ENCODE measurements around the gene GPS1. TPM values are rescaled to one million over a fixed set of nuclear protein-coding genes. Genes with fewer than 3 reads are reported as not detected.
A peak's percentile ranks its signal among the peaks of the same experiment; 100 is the strongest.

The GPS1 gene
- total RNA-seq, 1 donor from 2014 or later: 64.7 TPM

- Histone ChIP-seq H3K27me3 (ENCODE audit: control insufficient read depth in 3 of 3, insufficient read depth in 3 of 3, low read length in 3 of 3) (no peaks in the 10 kb centered on the region), H3K9ac (ENCODE audit: low read depth in 1 of 3, low read length in 3 of 3) (no peak overlapping the region), H3K4me1 (ENCODE audit: control insufficient read depth in 3 of 3, insufficient read depth in 3 of 3, low read length in 3 of 3) (peaks cover 23 to 28% (median 28%) of the 10 kb centered on the region in 3 donors), H3K36me3 (ENCODE audit: control insufficient read depth in 3 of 3, insufficient read depth in 3 of 3, low read length in 3 of 3) (peaks cover 0 to 3% (median 0%) of the 10 kb centered on the region in 3 donors), H3K4me3 (ENCODE audit: low read length in 3 of 3) (no peak overlapping the region), H3K9me3 (ENCODE audit: control insufficient read depth in 3 of 3, low read length in 3 of 3) (no peaks in the 10 kb centered on the region), H3K27ac (ENCODE audit: low read depth, low read length) (no peak overlapping the region)
These were observed 36.8 kb upstream of the GPS1 start for GRCh38 chr17:82014971-82015310.

GRCh38 chr17:82015311-82015971, 36.3 kb upstream of the GPS1 start:
- Histone ChIP-seq H3K27ac (ENCODE audit: low read depth, low read length) (no peak overlapping the region), H3K4me1 (ENCODE audit: control insufficient read depth in 3 of 3, insufficient read depth in 3 of 3, low read length in 3 of 3) (peaks cover 25 to 33% (median 33%) of the 10 kb centered on the region in 3 donors), H3K9ac (ENCODE audit: low read depth in 1 of 3, low read length in 3 of 3) (no peak overlapping the region), H3K27me3 (ENCODE audit: control insufficient read depth in 3 of 3, insufficient read depth in 3 of 3, low read length in 3 of 3) (no peaks in the 10 kb centered on the region), H3K9me3 (ENCODE audit: control insufficient read depth in 3 of 3, low read length in 3 of 3) (no peaks in the 10 kb centered on the region), H3K36me3 (ENCODE audit: control insufficient read depth in 3 of 3, insufficient read depth in 3 of 3, low read length in 3 of 3) (peaks cover 0 to 3% (median 0%) of the 10 kb centered on the region in 3 donors), H3K4me3 (ENCODE audit: low read length in 3 of 3) (no peak overlapping the region)

- Histone ChIP-seq H3K36me3 (ENCODE audit: control insufficient read depth in 3 of 3, insufficient read depth in 3 of 3, low read length in 3 of 3) (peaks cover 0 to 3% (median 0%) of the 10 kb centered on the region in 3 donors), H3K27me3 (ENCODE audit: control insufficient read depth in 3 of 3, insufficient read depth in 3 of 3, low read length in 3 of 3) (no peaks in the 10 kb centered on the region), H3K27ac (ENCODE audit: low read depth, low read length) (no peak overlapping the region), H3K9ac (ENCODE audit: low read depth in 1 of 3, low read length in 3 of 3) (no peak overlapping the region), H3K4me3 (ENCODE audit: low read length in 3 of 3) (no peak overlapping the region), H3K9me3 (ENCODE audit: control insufficient read depth in 3 of 3, low read length in 3 of 3) (no peaks in the 10 kb centered on the region), H3K4me1 (ENCODE audit: control insufficient read depth in 3 of 3, insufficient read depth in 3 of 3, low read length in 3 of 3) (peaks cover 27 to 38% (median 37%) of the 10 kb centered on the region in 3 donors)
These were observed 35.4 kb upstream of the GPS1 start for GRCh38 chr17:82016061-82016874.

- no peak overlapping the region for H3K4me3 ChIP-seq (ENCODE audit: low read length in 3 of 3)
- peaks cover 34 to 45% (median 44%) of the 10 kb centered on the region in 3 donors for H3K4me1 ChIP-seq (ENCODE audit: control insufficient read depth in 3 of 3, insufficient read depth in 3 of 3, low read length in 3 of 3)
- H3K9me3 ChIP-seq (ENCODE audit: control insufficient read depth in 3 of 3, low read length in 3 of 3): no peaks in the 10 kb centered on the region
- H3K36me3 ChIP-seq (ENCODE audit: control insufficient read depth in 3 of 3, insufficient read depth in 3 of 3, low read length in 3 of 3): peaks cover 0 to 2% (median 0%) of the 10 kb centered on the region in 3 donors
- H3K27ac ChIP-seq (ENCODE audit: low read depth, low read length): no peak overlapping the region
- H3K9ac ChIP-seq (ENCODE audit: low read depth in 1 of 3, low read length in 3 of 3): peak overlapping the region in 1 of 3 donors; percentile 40
- H3K27me3 ChIP-seq (ENCODE audit: control insufficient read depth in 3 of 3, insufficient read depth in 3 of 3, low read length in 3 of 3): no peaks in the 10 kb centered on the region
These were observed 34.7 kb upstream of the GPS1 start for GRCh38 chr17:82016875-82017459.

GRCh38 chr17:82017612-82018151, 34.0 kb upstream of the GPS1 start:
- H3K4me1 ChIP-seq (ENCODE audit: control insufficient read depth in 3 of 3, insufficient read depth in 3 of 3, low read length in 3 of 3): peaks cover 38 to 50% (median 49%) of the 10 kb centered on the region in 3 donors
- H3K9ac ChIP-seq (ENCODE audit: low read depth in 1 of 3, low read length in 3 of 3): peak overlapping the region in 1 of 3 donors; percentile 54
- H3K27ac ChIP-seq (ENCODE audit: low read depth, low read length): peak overlapping the region; percentile 40
- H3K9me3 ChIP-seq (ENCODE audit: control insufficient read depth in 3 of 3, low read length in 3 of 3): no peaks in the 10 kb centered on the region
- H3K27me3 ChIP-seq (ENCODE audit: control insufficient read depth in 3 of 3, insufficient read depth in 3 of 3, low read length in 3 of 3): no peaks in the 10 kb centered on the region
- H3K36me3 ChIP-seq (ENCODE audit: control insufficient read depth in 3 of 3, insufficient read depth in 3 of 3, low read length in 3 of 3): no peaks in the 10 kb centered on the region
- H3K4me3 ChIP-seq (ENCODE audit: low read length in 3 of 3): no peak overlapping the region

GRCh38 chr17:82018152-82018988, 33.3 kb upstream of the GPS1 start:
- H3K9me3 ChIP-seq (ENCODE audit: control insufficient read depth in 3 of 3, low read length in 3 of 3): no peaks in the 10 kb centered on the region
- H3K27ac ChIP-seq (ENCODE audit: low read depth, low read length): peak overlapping the region; percentile 40
- H3K4me3 ChIP-seq (ENCODE audit: low read length in 3 of 3): peak overlapping the region in 1 of 3 donors; percentile 2
- H3K36me3 ChIP-seq (ENCODE audit: control insufficient read depth in 3 of 3, insufficient read depth in 3 of 3, low read length in 3 of 3): no peaks in the 10 kb centered on the region
- peaks cover 38 to 51% (median 50%) of the 10 kb centered on the region in 3 donors for H3K4me1 ChIP-seq (ENCODE audit: control insufficient read depth in 3 of 3, insufficient read depth in 3 of 3, low read length in 3 of 3)
- H3K9ac ChIP-seq (ENCODE audit: low read depth in 1 of 3, low read length in 3 of 3): peak overlapping the region in 2 of 3 donors; percentile 20 to 54
- no peaks in the 10 kb centered on the region for H3K27me3 ChIP-seq (ENCODE audit: control insufficient read depth in 3 of 3, insufficient read depth in 3 of 3, low read length in 3 of 3)

GRCh38 chr17:82018989-82019689, 32.6 kb upstream of the GPS1 start:
- Histone ChIP-seq H3K9ac (ENCODE audit: low read depth in 1 of 3, low read length in 3 of 3) (peak overlapping the region in 2 of 3 donors; percentile 20 to 54), H3K27me3 (ENCODE audit: control insufficient read depth in 3 of 3, insufficient read depth in 3 of 3, low read length in 3 of 3) (no peaks in the 10 kb centered on the region), H3K4me1 (ENCODE audit: control insufficient read depth in 3 of 3, insufficient read depth in 3 of 3, low read length in 3 of 3) (peaks cover 45 to 59% (median 57%) of the 10 kb centered on the region in 3 donors), H3K4me3 (ENCODE audit: low read length in 3 of 3) (no peak overlapping the region), H3K9me3 (ENCODE audit: control insufficient read depth in 3 of 3, low read length in 3 of 3) (no peaks in the 10 kb centered on the region), H3K36me3 (ENCODE audit: control insufficient read depth in 3 of 3, insufficient read depth in 3 of 3, low read length in 3 of 3) (no peaks in the 10 kb centered on the region), H3K27ac (ENCODE audit: low read depth, low read length) (peak overlapping the region; percentile 25)

- Histone ChIP-seq H3K27me3 (ENCODE audit: control insufficient read depth in 3 of 3, insufficient read depth in 3 of 3, low read length in 3 of 3) (no peaks in the 10 kb centered on the region), H3K9ac (ENCODE audit: low read depth in 1 of 3, low read length in 3 of 3) (peak overlapping the region in 1 of 3 donors; percentile 54), H3K36me3 (ENCODE audit: control insufficient read depth in 3 of 3, insufficient read depth in 3 of 3, low read length in 3 of 3) (no peaks in the 10 kb centered on the region), H3K4me1 (ENCODE audit: control insufficient read depth in 3 of 3, insufficient read depth in 3 of 3, low read length in 3 of 3) (peaks cover 46 to 64% (median 61%) of the 10 kb centered on the region in 3 donors), H3K9me3 (ENCODE audit: control insufficient read depth in 3 of 3, low read length in 3 of 3) (no peaks in the 10 kb centered on the region), H3K27ac (ENCODE audit: low read depth, low read length) (no peak overlapping the region), H3K4me3 (ENCODE audit: low read length in 3 of 3) (no peak overlapping the region)
These were observed 31.8 kb upstream of the GPS1 start for GRCh38 chr17:82019690-82020571.
